MCF 10A (cell line): ENCODE measurements around the gene ABLIM3. TPM values are rescaled to one million over a fixed set of nuclear protein-coding genes. Genes with fewer than 3 reads are reported as not detected.

Experiments used
- BruUV-seq: library from RNA; stranded (reverse); fragments of 400-500 nt; replicated peaks from 2 replicates; lab custom pipeline; 2021; lab: Mats Ljungman, UMichigan
- CTCF ChIA-PET: fragments of 300-600 bp; sonication (Branson Sonifier 250); formaldehyde crosslinking; extraction: SDS; loops from one replicate; lab custom pipeline; 2021; ENCODE audit warnings: antibody characterized with exemption, inconsistent platforms; lab: Yijun Ruan, JAX
- POLR2A ChIA-PET: fragments of 300-600, 350-650 bp; sonication (Branson Sonifier 250); formaldehyde crosslinking; extraction: SDS; loops from one replicate; lab custom pipeline; 2020; ENCODE audit warnings: antibody characterized with exemption, inconsistent platforms; lab: Yijun Ruan, JAX
- DNase-seq: peaks from one replicate; pipeline ENCODE4 v3.0.0-alpha.2; 2018; ENCODE audit not compliant: unreplicated experiment
- H3K27ac Mint-ChIP-seq: one replicate; pipeline ENCODE4 v1.8.0; 2022; ENCODE audit warnings: mild to moderate bottlenecking, low read depth, mixed read lengths; ENCODE audit not compliant: unreplicated experiment
- H3K27me3 Mint-ChIP-seq: one replicate; pipeline ENCODE4 v1.8.0; 2022; ENCODE audit warnings: mixed read lengths; ENCODE audit not compliant: insufficient read depth, unreplicated experiment
- H3K36me3 Mint-ChIP-seq: one replicate; pipeline ENCODE4 v1.8.0; 2022; ENCODE audit warnings: mild to moderate bottlenecking, moderate library complexity, mixed read lengths; ENCODE audit not compliant: insufficient read depth, unreplicated experiment
- H3K4me1 Mint-ChIP-seq: one replicate; pipeline ENCODE4 v1.8.0; 2022; ENCODE audit warnings: mixed read lengths; ENCODE audit not compliant: insufficient read depth, unreplicated experiment
- H3K4me3 Mint-ChIP-seq: one replicate; pipeline ENCODE4 v1.8.0; 2022; ENCODE audit warnings: mild to moderate bottlenecking, moderate library complexity, mixed read lengths; ENCODE audit not compliant: unreplicated experiment
- H3K9me3 Mint-ChIP-seq: one replicate; pipeline ENCODE4 v1.8.0; 2022; ENCODE audit warnings: mixed read lengths; ENCODE audit not compliant: unreplicated experiment
- intact Hi-C: fragments of 100-400 bp; cut with micrococcal nuclease; formaldehyde crosslinking; loops from 2 replicates; pipeline ENCODE4 v1.14.1; 2022
- total RNA-seq: library from RNA; stranded (reverse); gene quantifications from 2 replicates; pipeline ENCODE4 v1.2.3, GENCODE V29; 2022
- TF ChIP-seq, protein P1 (sequence below): fragments of 200-600 bp; IDR thresholded peaks from one replicate; pipeline ENCODE4 v1.8.0; 2022; ENCODE audit warnings: antibody characterized with exemption, mild to moderate bottlenecking; ENCODE audit not compliant: unreplicated experiment

ABLIM3 gene
- total RNA-seq, 1 experiment from 2014 or later = 168 TPM

DNA sequence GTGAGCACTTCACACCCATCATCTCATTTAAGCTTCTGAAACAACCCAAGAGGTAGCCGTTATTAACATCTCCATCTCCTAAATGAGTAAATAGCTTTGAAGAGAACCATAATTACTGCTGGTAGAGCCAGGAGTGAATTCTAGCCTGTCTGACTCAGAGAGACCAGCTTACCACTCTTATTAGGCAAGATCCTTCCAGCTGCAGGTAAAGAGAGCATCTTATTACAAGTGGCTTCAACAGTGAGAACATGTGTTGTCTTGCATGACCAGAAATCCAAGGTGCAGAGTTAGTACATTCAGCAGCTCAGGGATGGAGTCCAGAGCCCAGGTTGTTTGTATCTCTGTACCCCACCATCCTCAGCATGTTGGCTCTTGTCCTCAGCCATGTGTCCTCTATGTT, 119.5 kb downstream of the ABLIM3 start:
- TF ChIP-seq, protein P1, sequence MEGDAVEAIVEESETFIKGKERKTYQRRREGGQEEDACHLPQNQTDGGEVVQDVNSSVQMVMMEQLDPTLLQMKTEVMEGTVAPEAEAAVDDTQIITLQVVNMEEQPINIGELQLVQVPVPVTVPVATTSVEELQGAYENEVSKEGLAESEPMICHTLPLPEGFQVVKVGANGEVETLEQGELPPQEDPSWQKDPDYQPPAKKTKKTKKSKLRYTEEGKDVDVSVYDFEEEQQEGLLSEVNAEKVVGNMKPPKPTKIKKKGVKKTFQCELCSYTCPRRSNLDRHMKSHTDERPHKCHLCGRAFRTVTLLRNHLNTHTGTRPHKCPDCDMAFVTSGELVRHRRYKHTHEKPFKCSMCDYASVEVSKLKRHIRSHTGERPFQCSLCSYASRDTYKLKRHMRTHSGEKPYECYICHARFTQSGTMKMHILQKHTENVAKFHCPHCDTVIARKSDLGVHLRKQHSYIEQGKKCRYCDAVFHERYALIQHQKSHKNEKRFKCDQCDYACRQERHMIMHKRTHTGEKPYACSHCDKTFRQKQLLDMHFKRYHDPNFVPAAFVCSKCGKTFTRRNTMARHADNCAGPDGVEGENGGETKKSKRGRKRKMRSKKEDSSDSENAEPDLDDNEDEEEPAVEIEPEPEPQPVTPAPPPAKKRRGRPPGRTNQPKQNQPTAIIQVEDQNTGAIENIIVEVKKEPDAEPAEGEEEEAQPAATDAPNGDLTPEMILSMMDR = no peak
- Mint-ChIP-seq H3K27me3 (no peaks in the 10 kb centered on the region), H3K9me3 (no peaks in the 10 kb centered on the region), H3K4me3 (no peak overlapping the region), H3K27ac (no peak overlapping the region), H3K4me1 (peaks cover 23% of the 10 kb centered on the region), H3K36me3 (peaks cover 40% of the 10 kb centered on the region)
- intact Hi-C loops = loop anchor here (10.0 kb wide), 1 partner anchor 256 kb away; no protein-coding TSS in a partner anchor
- ChIA-PET POLR2A (interaction anchor here (0.6 to 1.1 kb wide), 4 partner anchors 57 to 147 kb away, joined by 3 to 4 read pairs (median 4); no protein-coding TSS in a partner anchor), CTCF (interaction anchor here (0.8 to 1.7 kb wide), 3 partner anchors 8 to 36 kb away, joined by 3 to 5 read pairs (median 4); no protein-coding TSS in a partner anchor)
- BruUV-seq = no TSS peak
- DNase-seq = peak; percentile 71

DNA sequence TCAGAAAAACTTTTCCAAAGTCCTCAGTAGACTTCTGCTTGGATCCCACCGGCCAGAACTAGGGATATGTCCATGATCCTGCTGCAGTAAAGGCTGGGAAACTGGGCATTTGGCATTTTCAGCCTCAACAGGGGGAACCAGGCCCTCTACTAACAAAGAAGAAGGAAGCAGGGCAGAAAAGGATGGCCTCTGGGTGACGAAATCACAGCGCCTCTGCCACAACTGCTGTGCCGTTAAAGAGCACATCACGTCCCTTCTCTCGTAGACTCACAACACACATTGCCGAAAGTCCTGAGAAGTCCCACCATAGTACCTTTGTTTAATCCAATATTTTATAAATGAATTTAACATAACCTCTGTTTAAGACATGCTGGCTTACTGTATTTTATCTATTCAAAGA, 120.0 kb downstream of the ABLIM3 start:
- H3K27me3 Mint-ChIP-seq = no peaks in the 10 kb centered on the region
- no peak overlapping the region for H3K4me3 Mint-ChIP-seq
- no peak overlapping the region for H3K27ac Mint-ChIP-seq
- H3K4me1 Mint-ChIP-seq = peaks cover 23% of the 10 kb centered on the region
- ChIA-PET POLR2A (interaction anchor here (0.9 to 1.1 kb wide), 2 partner anchors 118 to 136 kb away, joined by 3 to 4 read pairs; no protein-coding TSS in a partner anchor), CTCF (interaction anchor here (0.6 to 1.5 kb wide), 5 partner anchors 10 to 218 kb away, joined by 3 to 8 read pairs (median 3); no protein-coding TSS in a partner anchor)
- intact Hi-C loops = loop anchor here (10.0 kb wide), 1 partner anchor 256 kb away; no protein-coding TSS in a partner anchor
- no TSS peak for BruUV-seq
- DNase-seq = no peak
- no peaks in the 10 kb centered on the region for H3K9me3 Mint-ChIP-seq
- peaks cover 35% of the 10 kb centered on the region for H3K36me3 Mint-ChIP-seq
- TF ChIP-seq, protein P1 = no peak

DNA sequence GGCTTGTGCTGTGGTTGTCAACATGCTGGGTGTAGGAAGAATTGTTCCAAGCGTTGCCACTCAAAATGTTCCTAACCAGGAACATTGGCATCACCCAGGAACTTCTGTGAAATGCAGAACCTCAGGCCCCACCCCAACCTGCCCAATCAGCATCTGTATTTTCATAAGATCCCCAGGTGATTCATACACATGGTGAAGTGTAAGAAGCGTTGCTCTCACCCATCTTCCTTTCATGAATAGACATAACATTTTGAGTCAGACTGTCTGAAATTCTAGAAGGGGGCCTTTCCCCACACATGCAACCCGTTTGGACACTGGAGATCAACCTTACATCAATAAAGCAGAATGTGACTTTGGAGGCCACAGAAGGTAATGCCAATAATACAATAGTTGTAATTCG, 121.0 kb downstream of the ABLIM3 start:
- H3K36me3 Mint-ChIP-seq = peaks cover 26% of the 10 kb centered on the region
- H3K27me3 Mint-ChIP-seq = no peaks in the 10 kb centered on the region
- H3K4me3 Mint-ChIP-seq = no peak overlapping the region
- ChIA-PET CTCF (interaction anchor here (0.8 to 5.1 kb wide), 7 partner anchors 26 to 227 kb away, joined by 4 to 37 read pairs (median 8); partner anchors contain the start of gene ABLIM3), POLR2A (no interaction called here)
- H3K4me1 Mint-ChIP-seq = peaks cover 23% of the 10 kb centered on the region
- TSS peak; percentile 1 for BruUV-seq
- H3K27ac Mint-ChIP-seq = no peak overlapping the region
- peak; percentile 37 for DNase-seq
- intact Hi-C loops = loop anchor here (10.0 kb wide), 1 partner anchor 258 kb away; no protein-coding TSS in a partner anchor
- TF ChIP-seq, protein P1 = no peak
- H3K9me3 Mint-ChIP-seq = no peaks in the 10 kb centered on the region

GRCh38 chr5:149264439-149265067, 123.3 kb downstream of the ABLIM3 start:
- Mint-ChIP-seq H3K9me3 (peaks cover 8% of the 10 kb centered on the region), H3K4me1 (peaks cover 22% of the 10 kb centered on the region), H3K4me3 (no peak overlapping the region), H3K27me3 (no peaks in the 10 kb centered on the region), H3K27ac (no peak overlapping the region), H3K36me3 (peaks cover 8% of the 10 kb centered on the region)
- CTCF ChIA-PET = interaction anchor here (0.6 to 5.1 kb wide), 27 partner anchors 9 to 534 kb away, joined by 3 to 48 read pairs (median 6); partner anchors contain the start of gene ABLIM3
- POLR2A ChIA-PET = interaction anchor here (0.9 to 3.1 kb wide), 5 partner anchors 8 to 151 kb away, joined by 3 to 11 read pairs (median 7); partner anchors contain the start of gene AFAP1L1
- intact Hi-C loops = loop anchor here (1.0 to 10.0 kb wide), 5 partner anchors 107 to 822 kb away; no protein-coding TSS in a partner anchor
- peak; percentile 78 for DNase-seq
- TF ChIP-seq, protein P1 = peak; percentile 72
- no TSS peak for BruUV-seq
